Stomach (tissue), 4 donors: ENCODE measurements around the gene TAF4B.

ENCODE experiments used
- CTCF ChIP-seq, 7 experiments: fragments of 450-650 bp in 4 of 7; fragments of 200-600 bp in 3 of 7; sonication (generic) in 3 of 7; IDR thresholded peaks; one replicate each; pipeline ENCODE4 v1.5.1; 2016 to 2019; ENCODE audit warnings: antibody characterized with exemption in 7 of 7, control low read depth in 2 of 7, mild to moderate bottlenecking in 1 of 7
- EP300 ChIP-seq: sonication (generic); formaldehyde crosslinking; IDR thresholded peaks from one replicate; pipeline ENCODE4 v1.6.1; 2017; ENCODE audit warnings: antibody characterized with exemption
- POLR2A ChIP-seq, 4 donors: fragments of 450-650 bp; IDR thresholded peaks; one replicate each; pipeline ENCODE4 v1.6.1; 2016; ENCODE audit warnings: antibody characterized with exemption in 4 of 4, control low read depth in 2 of 4, mild to moderate bottlenecking in 1 of 4, moderate library complexity in 1 of 4
- POLR2AphosphoS5 ChIP-seq, 3 donors: sonication (generic); formaldehyde crosslinking; IDR thresholded peaks; one replicate each; pipeline ENCODE4 v1.6.1; 2016; ENCODE audit warnings: antibody characterized with exemption in 3 of 3

GRCh38 chr18:26206488-26206887 is 19.8 kb upstream of the TAF4B start:
- TF ChIP-seq EP300 (no peak), CTCF (IDR thresholded peaks at IDR 0.05) (no peak), POLR2AphosphoS5 (IDR thresholded peaks at IDR 0.05) (no peak), POLR2A (IDR thresholded peaks at IDR 0.05) (no peak)
